HEK293T (cell line): ENCODE results near the gene TNNI2.
"Not testable (repeated sequence)": the region's sequence is repeated elsewhere in the genome, so short reads cannot be mapped to it uniquely, and the experiment has no call there.

Experiments
- CTCF ChIA-PET: fragments of 350-600 bp; formaldehyde crosslinking; extraction: SDS; loops from one replicate; lab custom pipeline; 2021; ENCODE audit warnings: antibody characterized with exemption, inconsistent platforms; lab: Yijun Ruan, JAX
- POLR2A ChIA-PET: fragments of 350-600 bp; formaldehyde crosslinking; extraction: SDS; loops from one replicate; lab custom pipeline; 2020; ENCODE audit warnings: antibody characterized with exemption, inconsistent platforms; lab: Yijun Ruan, JAX
- DNase-seq: peaks from one replicate; pipeline ENCODE4 v3.0.0; 2012; ENCODE audit warnings: mixed read lengths; ENCODE audit errors: extremely low spot score
- ARNT ChIP-seq: fragments of 450-650 bp; IDR thresholded peaks from 2 replicates; pipeline ENCODE4 v1.6.1; 2017; ENCODE audit warnings: mild to moderate bottlenecking
- BHLHE40 ChIP-seq: fragments of 450-650 bp; IDR thresholded peaks from 2 replicates; pipeline ENCODE4 v1.6.1; 2016; ENCODE audit warnings: mild to moderate bottlenecking, moderate library complexity, borderline replicate concordance
- CTBP1 ChIP-seq: fragments of 450-650 bp; IDR thresholded peaks from 2 replicates; pipeline ENCODE4 v1.6.1; 2016; ENCODE audit warnings: borderline replicate concordance
- ELF4 ChIP-seq: fragments of 450-650 bp; IDR thresholded peaks from 2 replicates; pipeline ENCODE4 v1.6.1; 2017; ENCODE audit warnings: antibody characterized with exemption
- FOXA1 ChIP-seq: fragments of 450-650 bp; IDR thresholded peaks from 2 replicates; pipeline ENCODE4 v1.6.1; 2016; ENCODE audit warnings: mild to moderate bottlenecking
- FOXK2 ChIP-seq: fragments of 450-650 bp; IDR thresholded peaks from 2 replicates; pipeline ENCODE4 v1.6.1; 2016; ENCODE audit warnings: mild to moderate bottlenecking
- FOXM1 ChIP-seq: fragments of 450-650 bp; IDR thresholded peaks from 2 replicates; pipeline ENCODE4 v1.6.1; 2017; ENCODE audit warnings: mild to moderate bottlenecking, borderline replicate concordance
- HDGF ChIP-seq: fragments of 450-650 bp; IDR thresholded peaks from 2 replicates; pipeline ENCODE4 v1.6.1; 2017; ENCODE audit warnings: antibody characterized with exemption, borderline replicate concordance
- L3MBTL2 ChIP-seq: fragments of 450-650 bp; conservative IDR thresholded peaks from 2 replicates; pipeline ENCODE4 v1.6.1; 2016; ENCODE audit warnings: mild to moderate bottlenecking
- LEF1 ChIP-seq: fragments of 450-650 bp; IDR thresholded peaks from 2 replicates; pipeline ENCODE4 v1.6.1; 2017; ENCODE audit warnings: mild to moderate bottlenecking, borderline replicate concordance
- NFRKB ChIP-seq: fragments of 450-650 bp; IDR thresholded peaks from 2 replicates; pipeline ENCODE4 v1.6.1; 2016; ENCODE audit warnings: mild to moderate bottlenecking, moderate library complexity
- PKNOX1 ChIP-seq: fragments of 450-650 bp; IDR thresholded peaks from 2 replicates; pipeline ENCODE4 v1.6.1; 2016
- SP1 ChIP-seq: fragments of 450-650 bp; IDR thresholded peaks from 2 replicates; pipeline ENCODE4 v1.6.1; 2017
- SUZ12 ChIP-seq: fragments of 450-650 bp; IDR thresholded peaks from 2 replicates; pipeline ENCODE4 v1.6.1; 2016; ENCODE audit warnings: mild to moderate bottlenecking
- TARDBP ChIP-seq: fragments of 450-650 bp; IDR thresholded peaks from 2 replicates; pipeline ENCODE4 v1.6.1; 2016
- ZNF384 ChIP-seq: fragments of 450-650 bp; IDR thresholded peaks from 2 replicates; pipeline ENCODE4 v1.6.1; 2016

TNNI2 gene

DNA sequence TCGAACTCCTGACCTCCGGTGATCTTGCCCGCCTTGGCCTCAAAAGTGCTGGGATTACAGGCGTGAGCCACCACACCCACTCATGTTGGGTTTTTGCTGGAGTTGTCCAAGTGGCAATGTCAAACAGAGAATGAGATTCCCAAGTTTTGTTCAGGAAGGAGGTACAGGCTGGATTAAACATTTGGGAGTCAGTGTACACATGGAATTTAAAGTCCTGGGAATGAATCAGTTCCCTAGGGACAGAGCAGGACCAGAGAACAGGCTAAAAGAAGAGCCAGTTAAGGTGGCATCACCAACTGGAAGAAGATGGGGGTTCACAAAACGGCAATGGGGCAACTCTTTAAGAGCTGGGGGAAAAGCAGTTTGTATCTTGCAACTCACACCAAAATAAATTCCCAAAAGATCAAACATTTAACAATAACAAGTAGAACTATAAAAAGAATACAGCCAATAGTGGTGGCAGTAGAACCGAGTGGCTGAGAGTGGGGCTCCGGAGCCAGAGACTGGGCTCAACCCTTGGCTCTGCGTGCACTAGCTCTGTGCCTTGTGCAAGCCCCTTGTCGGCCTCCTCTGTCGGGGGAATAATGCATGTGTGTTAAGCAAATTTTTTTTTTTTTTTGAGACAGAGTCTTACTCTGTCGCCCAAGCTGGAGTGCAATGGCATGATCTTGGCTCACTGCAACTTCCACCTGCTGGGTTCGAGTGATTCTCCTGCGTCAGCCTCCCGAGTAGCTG is 41.2 kb upstream of the TNNI2 start:
- ChIA-PET POLR2A (no interaction called here), CTCF (interaction anchor here (1.2 kb wide), 1 partner anchor 9 kb away, joined by 3 read pairs; no protein-coding TSS in a partner anchor)
- TF ChIP-seq FOXK2 (no peak), L3MBTL2 (no peak), TARDBP (no peak), ELF4 (no peak), NFRKB (no peak), CTBP1 (no peak), FOXM1 (no peak), FOXA1 (no peak), PKNOX1 (no peak), ZNF384 (no peak), ARNT (no peak), LEF1 (no peak), SP1 (no peak), HDGF (no peak), BHLHE40 (no peak), SUZ12 (no peak)
- DNase-seq = no peak

DNA sequence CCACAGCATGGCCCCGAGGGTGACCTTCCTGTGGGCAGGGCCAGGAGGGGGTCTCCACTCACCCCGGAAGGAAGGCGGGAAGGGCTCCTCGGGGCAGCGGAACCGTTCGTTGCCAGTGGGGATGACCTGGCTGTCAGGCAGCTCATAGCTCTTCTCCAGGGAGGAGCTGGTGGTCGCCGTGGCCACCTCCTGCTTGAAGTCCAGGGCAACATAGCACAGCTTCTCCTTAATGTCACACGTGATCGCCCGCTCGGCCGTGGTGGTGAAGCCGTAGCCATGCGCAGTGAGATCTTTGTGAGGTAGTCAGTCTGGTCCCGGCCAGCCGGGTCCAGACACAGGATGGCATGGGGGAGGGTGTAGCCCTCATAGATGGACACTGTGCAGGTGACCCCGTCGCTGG is 35.5 kb upstream of the TNNI2 start:
- ChIA-PET POLR2A (no interaction called here), CTCF (no interaction called here)
- TF ChIP-seq LEF1 (no peak), BHLHE40 (no peak), PKNOX1 (no peak), TARDBP (no peak), ARNT (no peak), NFRKB (no peak), ZNF384 (no peak), CTBP1 (no peak), FOXK2 (no peak), SUZ12 (no peak), HDGF (no peak), ELF4 (no peak), FOXM1 (no peak), FOXA1 (no peak), L3MBTL2 (no peak), SP1 (no peak)
- DNase-seq = no peak

DNA sequence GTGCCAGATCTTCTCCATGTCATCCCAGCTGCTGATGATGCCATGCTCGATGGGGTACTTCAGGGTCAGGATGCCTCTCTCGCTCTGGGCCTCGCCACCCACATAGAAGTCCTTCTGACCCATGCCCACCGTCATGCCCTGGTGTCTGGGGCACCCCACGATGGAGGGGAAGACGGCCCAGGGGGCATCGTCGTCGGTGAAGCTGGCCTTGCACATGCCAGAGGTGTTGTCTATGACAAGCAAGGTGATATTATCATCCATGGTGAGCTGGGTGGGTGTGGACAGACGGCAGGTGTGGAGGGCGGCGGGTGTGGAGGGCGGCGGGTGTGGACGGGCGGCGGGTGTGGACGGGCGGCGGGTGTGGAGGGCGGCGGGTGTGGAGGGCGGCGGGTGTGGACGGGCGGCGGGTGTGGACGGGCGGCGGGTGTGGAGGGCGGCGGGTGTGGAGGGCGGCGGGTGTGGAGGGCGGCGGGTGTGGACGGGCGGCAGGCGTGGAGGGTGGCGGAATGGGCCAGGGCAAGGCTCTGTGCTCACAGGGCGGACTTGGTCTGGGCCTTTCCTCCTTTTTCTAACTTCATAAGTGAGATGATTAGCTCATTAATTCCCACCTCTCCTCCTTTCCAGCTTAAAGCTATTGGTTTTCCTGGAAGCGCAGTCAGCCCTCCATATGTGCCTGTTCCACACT is 34.8 kb upstream of the TNNI2 start:
- POLR2A ChIA-PET = not testable (repeated sequence)
- CTCF ChIA-PET = interaction anchor here (0.9 kb wide), 1 partner anchor 29 kb away, joined by 3 read pairs; no protein-coding TSS in a partner anchor

GRCh38 chr11:1805525-1805924 is 33.3 kb upstream of the TNNI2 start:
- TF ChIP-seq ARNT = no peak
- TF ChIP-seq HDGF = no peak
- no peak for TF ChIP-seq SP1
- no peak for TF ChIP-seq LEF1
- TF ChIP-seq FOXA1 = no peak
- no peak for TF ChIP-seq CTBP1
- TF ChIP-seq FOXM1 = no peak
- TF ChIP-seq SUZ12 = no peak
- DNase-seq = no peak
- ChIA-PET POLR2A (no interaction called here), CTCF (interaction anchor here (1.2 kb wide), 1 partner anchor 8 kb away, joined by 3 read pairs; no protein-coding TSS in a partner anchor)

More for the DNA sequence above, 34.8 kb upstream of the TNNI2 start:
- not testable (repeated sequence) for DNase-seq

- DNase-seq = no peak
- CTCF ChIA-PET = interaction anchor here (1.9 kb wide), 1 partner anchor 25 kb away, joined by 4 read pairs; no protein-coding TSS in a partner anchor
- POLR2A ChIA-PET = no interaction called here
- TF ChIP-seq ARNT (no peak), NFRKB (no peak), PKNOX1 (no peak), ELF4 (no peak), CTBP1 (no peak), FOXK2 (no peak), SP1 (no peak), FOXA1 (no peak), LEF1 (no peak), SUZ12 (no peak), HDGF (no peak), FOXM1 (no peak), TARDBP (no peak), ZNF384 (no peak), BHLHE40 (no peak)
These were observed 31.4 kb upstream of the TNNI2 start for GRCh38 chr11:1807264-1807995.
